ENCODE measurements around the gene CTDSPL2. TPM values are rescaled to one million over a fixed set of nuclear protein-coding genes. Genes with fewer than 3 reads are reported as not detected.

The CTDSPL2 gene
- total RNA-seq, 1 experiment from 2014 or later: 84.5 TPM

DNA sequence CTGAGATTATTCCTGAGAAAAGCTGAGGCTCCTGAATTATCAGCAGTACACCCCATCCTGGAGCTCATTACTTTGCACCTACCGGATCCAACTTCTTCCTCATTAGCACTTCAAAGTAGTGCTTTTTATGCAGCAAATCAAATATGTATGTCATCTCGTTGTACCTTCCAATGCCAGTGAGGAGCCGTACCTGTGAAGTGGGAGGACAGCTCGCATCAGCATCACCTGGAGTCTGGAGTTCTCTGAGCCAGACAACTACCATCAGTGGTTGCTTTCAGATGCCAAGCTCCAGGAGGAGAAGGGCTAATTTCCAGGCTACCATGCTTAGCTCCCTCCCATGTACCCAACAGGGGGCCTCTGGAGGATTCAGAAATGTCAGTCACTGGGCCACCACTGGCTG lies 141.9 kb downstream of the CTDSPL2 start:
- DNase-seq: no peak
- H3K4me3 ChIP-seq (ENCODE audit: insufficient read depth, low read depth, low read length): no peak overlapping the region
- H3K36me3 ChIP-seq (replicated peaks; ENCODE audit: control insufficient read depth, insufficient read depth, low read length): peaks cover 30% of the 10 kb centered on the region
- no peaks in the 10 kb centered on the region for H3K27me3 ChIP-seq (ENCODE audit: control insufficient read depth, insufficient read depth, low read length)

- DNase-seq: no peak
- Histone ChIP-seq H3K27me3 (ENCODE audit: control insufficient read depth, insufficient read depth, low read length) (no peaks in the 10 kb centered on the region), H3K4me3 (ENCODE audit: insufficient read depth, low read depth, low read length) (no peak overlapping the region), H3K36me3 (replicated peaks; ENCODE audit: control insufficient read depth, insufficient read depth, low read length) (peaks cover 19% of the 10 kb centered on the region)
These were observed 142.9 kb downstream of the CTDSPL2 start for GRCh38 chr15:44570361-44570760.

DNA sequence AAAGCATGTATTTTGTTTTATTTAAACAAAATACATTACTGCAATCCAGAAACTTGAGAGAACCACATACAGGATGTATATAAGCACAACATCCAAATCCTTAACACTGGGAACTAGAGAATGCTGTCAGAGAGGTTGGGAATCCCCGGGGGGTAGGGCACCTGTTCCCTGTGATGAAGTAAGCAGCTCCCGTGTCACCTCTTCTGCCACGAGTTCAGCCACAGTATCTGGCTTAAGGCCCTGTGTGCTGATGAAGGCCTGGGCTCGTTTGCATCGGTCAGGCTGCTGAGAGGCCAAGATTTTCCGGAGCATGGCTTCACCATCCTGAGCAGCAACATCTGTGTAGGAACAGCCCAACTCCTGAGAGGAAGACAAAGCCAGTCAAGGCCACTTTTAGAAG lies 146.0 kb downstream of the CTDSPL2 start:
- peaks cover 6% of the 10 kb centered on the region for H3K36me3 ChIP-seq (replicated peaks; ENCODE audit: control insufficient read depth, insufficient read depth, low read length)
- no peak overlapping the region for H3K4me3 ChIP-seq (ENCODE audit: insufficient read depth, low read depth, low read length)
- no peak for DNase-seq
- H3K27me3 ChIP-seq (ENCODE audit: control insufficient read depth, insufficient read depth, low read length): no peaks in the 10 kb centered on the region

DNA sequence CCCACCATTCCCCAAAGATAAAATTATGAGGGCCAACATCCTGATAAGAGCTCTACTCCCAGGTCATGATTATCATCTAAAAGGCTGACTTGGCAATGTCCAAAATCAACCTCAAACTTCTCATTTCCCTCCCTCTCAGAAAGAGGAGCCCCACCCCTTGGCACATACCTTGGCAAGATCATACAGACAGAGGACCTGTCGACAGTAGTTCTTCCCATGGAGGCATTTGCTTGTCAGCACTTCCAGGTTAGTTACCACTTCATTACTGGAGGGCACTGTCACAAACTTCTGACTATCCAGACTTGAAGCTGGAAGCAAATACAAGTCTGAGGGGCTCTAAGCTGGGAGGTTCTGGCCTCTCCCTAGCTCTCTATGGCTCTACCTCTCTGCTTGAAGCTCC lies 147.3 kb downstream of the CTDSPL2 start:
- DNase-seq: no peak
- Histone ChIP-seq H3K4me3 (ENCODE audit: insufficient read depth, low read depth, low read length) (no peak overlapping the region), H3K36me3 (replicated peaks; ENCODE audit: control insufficient read depth, insufficient read depth, low read length) (peaks cover 6% of the 10 kb centered on the region), H3K27me3 (ENCODE audit: control insufficient read depth, insufficient read depth, low read length) (no peaks in the 10 kb centered on the region)

Other genes starting within 250 kb of the CTDSPL2 start
- 2.4 and 6.5 TPM in 2 replicates for gene FRMD5, start 232.4 kb upstream of the CTDSPL2 start, total RNA-seq (2014; rRNA removed; shearing (Covaris generic))
- 34.5 and 48.8 TPM in 2 replicates for gene GOLM2, start 138.9 kb upstream of the CTDSPL2 start, total RNA-seq (2014; rRNA removed; shearing (Covaris generic))
- 32.7 and 34.3 TPM in 2 replicates for gene EIF3J, start 109.5 kb downstream of the CTDSPL2 start, total RNA-seq (2014; rRNA removed; shearing (Covaris generic))
- gene SPG11, start 236.0 kb downstream of the CTDSPL2 start, total RNA-seq (2014; rRNA removed; shearing (Covaris generic)): 34.3 and 36.4 TPM in 2 replicates

Data from H7 (cell line).